Activated CD4-positive, alpha-beta T cell treated with anti-CD3 and anti-CD28 coated beads for 4 hours (primary cell): Measurements from ENCODE around the gene INAFM2.

ENCODE experiments used
- DNase-seq, 2 donors: peaks; one replicate each; pipeline ENCODE4 v3.0.0-alpha.2; 2020

Gene INAFM2

DNA sequence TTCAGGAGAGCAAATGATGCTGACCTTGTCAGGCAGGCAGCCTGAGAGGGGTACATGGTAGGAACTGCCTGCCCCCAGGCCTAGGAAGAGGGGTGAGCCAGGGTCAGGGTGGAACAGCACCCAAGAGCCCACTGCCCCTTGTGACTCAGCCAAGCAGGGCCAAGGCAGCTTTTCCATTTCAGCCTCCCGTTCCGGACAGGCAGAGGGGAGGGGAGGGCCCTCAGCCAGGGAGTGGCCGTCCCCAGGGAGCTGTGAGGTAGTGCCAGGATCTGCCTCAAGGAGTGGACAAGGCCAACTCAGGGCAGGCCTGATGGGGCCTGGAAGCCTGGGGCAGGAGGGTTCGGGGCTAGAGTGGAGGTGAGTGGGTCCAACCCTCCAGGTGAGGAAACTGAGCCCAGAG is 35.5 kb upstream of the INAFM2 start:
- DNase-seq: no peak

DNA sequence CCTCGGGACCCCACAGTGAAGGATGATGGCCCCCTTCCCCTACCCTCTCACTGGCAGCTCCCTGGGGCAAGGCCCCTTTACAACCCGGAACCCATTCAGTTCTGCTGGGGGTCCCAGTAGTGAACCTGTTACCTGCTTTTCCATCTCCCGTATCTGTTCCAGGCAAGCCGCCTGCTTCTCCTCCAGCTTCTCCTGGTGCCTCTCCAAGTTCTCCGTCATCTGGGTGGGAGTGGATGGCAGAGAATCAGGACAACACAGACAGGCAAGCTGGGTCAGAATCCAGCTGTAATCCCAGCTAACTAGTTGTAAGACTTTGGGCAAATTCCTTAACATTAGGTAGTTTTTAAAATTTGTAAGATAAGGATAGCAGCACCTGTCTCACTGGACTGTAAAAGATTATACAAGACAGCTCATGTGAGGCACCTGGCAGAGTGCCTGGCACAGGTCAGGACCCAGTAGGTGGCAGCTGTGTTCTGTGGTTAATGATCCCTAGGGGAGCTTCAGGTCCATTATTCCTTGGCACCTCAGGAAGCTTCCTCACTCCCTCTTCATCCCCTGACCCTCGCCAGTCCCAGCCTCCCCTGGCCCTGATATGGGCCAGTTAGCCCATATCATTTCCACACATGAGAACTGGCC is 34.2 kb upstream of the INAFM2 start:
- DNase-seq: no peak

DNA sequence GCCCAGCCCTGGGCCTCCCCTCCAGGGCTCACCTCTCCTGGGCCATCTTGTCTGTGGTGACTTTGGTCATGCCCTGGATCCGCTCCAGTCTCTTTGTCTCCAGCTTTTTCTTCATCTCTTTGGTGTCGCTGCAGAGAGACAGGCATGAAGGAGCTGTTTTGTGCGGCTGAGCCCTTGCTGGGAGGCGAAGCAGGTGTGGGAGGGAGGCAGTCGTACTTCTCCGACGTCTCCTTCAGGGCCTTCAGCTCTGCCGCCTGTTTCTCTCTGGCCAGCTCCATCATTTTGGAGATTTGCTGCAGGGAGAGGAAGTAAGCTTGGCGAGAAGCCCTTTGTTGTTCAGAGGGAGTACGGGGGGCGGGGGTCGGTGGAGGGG is 33.0 kb upstream of the INAFM2 start:
- no peak for DNase-seq

DNA sequence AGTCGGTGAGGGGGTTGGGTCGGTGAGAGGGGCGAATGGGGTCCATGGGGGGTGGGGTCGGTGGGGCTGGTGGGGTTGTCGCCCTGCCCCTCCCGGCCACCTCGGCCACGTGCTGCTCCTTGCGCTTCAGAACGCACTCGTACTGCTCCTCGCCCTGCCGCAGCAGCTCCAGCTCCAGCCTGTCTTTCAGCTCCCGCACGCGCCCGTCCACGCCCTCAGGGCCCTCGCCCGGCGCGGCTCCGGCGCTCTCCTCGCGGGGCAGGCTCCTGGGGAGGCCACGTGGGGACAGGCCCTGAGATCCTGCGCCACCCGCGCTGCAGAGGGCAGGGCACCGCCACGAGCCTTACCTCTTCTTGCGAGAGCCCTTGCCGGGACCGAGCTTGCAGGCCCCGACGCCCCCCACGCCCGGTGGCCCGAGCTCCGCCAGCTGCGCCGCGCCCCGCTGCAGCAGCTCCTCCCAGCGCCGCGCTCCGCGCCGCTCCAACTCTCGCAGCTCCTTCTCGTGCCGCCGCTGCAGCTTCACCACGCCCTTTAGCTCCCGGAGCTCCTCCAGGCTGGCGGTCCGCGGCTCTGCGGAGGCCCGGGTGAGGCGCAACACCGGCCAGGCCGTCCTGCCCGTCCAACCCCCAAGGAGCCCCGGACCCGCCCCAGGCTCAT is 32.4 kb upstream of the INAFM2 start:
- DNase-seq: no peak

DNA sequence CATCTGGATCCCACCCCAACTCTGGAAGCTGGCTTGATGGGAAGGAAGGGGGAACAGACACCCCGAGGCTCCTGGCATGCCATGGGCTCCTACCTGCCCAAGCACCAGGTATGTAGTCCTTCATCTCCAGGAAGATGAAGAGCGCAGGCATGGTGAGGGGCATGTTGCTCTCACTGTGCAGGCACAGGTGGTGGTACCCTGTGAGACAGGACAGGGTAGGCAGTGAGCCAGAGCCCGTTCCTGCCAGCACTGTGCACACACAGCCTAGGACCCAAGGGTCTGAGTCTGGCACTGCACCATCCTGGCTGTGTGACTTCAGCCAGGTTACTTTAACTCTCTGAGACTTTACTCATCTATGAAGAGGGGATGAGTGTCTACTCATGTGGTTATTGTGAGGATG is 31.2 kb upstream of the INAFM2 start:
- DNase-seq: no peak

DNA sequence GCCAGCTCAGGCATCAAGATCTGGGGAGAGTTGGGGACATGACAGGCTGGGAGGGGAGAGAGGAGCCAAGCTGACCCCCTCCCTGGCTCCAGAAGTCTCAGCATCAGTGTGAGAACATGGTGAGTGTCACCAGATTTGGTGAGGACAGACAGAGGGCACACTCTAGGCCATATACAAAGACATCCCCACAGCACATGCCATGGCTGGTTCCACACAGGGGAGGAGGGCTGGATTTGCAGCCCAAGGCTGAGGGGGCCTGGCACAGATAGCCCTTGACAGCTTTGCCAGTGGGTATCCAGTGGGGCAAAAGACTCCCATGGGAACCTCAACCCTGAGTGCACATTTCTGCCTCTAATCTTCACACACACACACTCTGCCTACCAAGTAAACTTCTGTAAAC is 30.5 kb upstream of the INAFM2 start:
- DNase-seq: no peak

- no peak for DNase-seq
Measured at GRCh38 chr15:40293905-40294895, 29.3 kb upstream of the INAFM2 start.

DNA sequence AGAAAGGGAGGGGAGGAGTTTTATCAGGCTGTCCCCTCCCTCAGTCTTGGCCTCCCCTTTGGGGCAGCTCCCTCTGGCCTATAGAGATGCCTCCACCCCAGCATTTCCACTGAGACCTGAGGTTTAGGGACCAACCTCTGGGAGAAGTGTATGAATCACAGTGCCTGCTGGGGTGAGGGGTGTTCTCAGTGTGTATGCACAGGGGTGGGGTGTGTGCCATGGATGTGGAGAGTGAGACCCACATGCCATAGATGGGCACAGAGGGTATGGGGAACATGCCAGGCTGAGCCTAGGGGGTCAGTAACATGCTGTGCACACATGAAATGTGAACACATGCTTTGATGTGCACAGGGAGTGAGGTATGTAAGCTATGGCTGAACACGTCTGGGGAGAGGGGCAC is 28.2 kb upstream of the INAFM2 start:
- DNase-seq: no peak

- DNase-seq: no peak
Measured at GRCh38 chr15:40295877-40296560, 27.5 kb upstream of the INAFM2 start.

GRCh38 chr15:40296561-40297230 is 26.8 kb upstream of the INAFM2 start:
- DNase-seq: no peak

- DNase-seq: no peak
Measured at GRCh38 chr15:40297356-40297755, 26.1 kb upstream of the INAFM2 start.

DNA sequence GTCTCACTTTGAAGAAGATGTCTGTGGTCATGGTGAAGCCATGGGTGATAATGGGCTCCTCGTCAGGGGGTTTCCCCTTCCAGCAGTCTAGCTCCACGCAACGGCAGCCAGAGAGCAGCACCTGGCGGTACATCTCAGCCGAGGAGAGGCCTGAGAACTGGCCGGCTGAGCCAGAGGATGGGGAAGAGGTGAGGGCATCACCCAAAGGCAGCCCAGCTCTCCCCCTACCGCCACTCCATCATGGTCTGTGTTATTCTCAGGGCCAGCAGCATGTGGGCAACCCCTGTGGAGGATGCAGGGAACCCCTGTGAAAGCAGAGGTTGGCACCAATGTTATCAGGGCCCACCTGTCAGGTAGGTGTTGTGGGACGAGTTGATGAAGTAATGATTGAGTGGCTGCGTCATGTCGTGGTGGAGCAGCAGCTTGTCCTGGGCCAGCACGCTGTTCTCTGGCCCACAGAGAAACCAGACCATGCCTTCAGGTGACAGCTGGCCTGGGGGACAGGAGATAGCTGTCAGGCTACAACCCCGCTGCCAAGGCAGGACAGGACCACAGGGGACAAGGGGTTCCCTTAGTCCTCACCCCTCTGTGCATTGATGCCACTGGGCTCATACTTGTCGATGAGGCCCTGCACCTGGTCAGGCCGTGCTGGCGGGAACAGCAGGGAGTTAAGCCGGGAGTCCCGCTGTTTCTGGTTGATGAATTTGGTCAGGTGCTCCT is 25.1 kb upstream of the INAFM2 start:
- no peak for DNase-seq

- DNase-seq: no peak
Measured at GRCh38 chr15:40300367-40300766, 23.1 kb upstream of the INAFM2 start.

DNA sequence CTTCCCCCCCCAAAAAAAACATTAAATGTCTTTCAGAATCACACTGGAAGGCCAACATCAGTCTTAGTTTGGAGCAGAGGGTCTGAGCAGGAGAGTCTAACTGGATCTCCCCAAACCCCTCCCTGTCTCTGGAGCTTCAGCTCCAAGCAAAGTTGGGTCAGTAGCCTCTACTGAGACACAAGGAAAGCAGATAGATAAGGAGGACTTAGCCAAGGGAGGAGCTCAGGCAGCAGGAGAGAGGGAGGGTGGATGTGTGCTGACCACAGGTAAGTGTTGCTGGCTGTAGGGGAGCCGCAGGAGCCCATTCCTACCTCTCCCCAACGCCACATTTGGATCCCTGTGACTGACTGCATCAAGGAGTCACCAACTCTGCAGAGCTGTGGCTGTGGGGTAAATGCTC is 22.7 kb upstream of the INAFM2 start:
- DNase-seq: no peak

DNA sequence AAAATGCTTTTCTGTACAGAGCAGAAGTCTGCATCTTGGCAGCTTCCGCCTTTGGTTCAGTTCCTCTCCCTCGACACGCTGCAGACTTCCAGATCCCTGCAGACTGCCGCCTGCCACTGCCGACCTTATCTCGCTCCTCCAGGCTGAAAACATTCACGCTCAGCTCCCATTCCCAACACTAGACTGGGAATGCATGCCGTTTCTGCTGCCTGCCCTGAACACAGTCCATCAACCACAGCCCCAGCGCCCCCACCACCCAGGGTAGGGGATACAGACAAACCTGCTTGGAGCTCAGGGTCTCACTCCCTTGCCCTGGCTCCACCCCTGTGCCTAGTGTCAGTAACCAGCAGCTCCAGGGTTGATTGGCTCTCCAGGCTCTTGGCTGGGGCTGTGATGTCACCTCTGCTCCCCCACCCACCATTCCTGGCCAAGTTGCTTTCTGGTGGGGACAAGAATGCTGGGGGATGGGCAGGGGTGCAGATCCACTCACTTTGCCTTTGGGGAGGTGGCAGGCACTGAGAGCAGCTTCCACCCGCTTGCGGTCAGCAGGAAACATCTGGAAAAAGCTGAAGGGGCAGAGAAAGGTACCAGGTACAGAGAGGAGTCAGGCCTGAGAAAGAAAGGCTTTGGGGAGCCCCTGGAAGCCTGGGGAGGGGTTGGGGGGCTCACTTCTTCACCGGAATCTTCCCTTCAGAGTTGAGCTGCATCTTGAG is 21.9 kb upstream of the INAFM2 start:
- no peak for DNase-seq

- no peak for DNase-seq
Measured at GRCh38 chr15:40302288-40302886, 21.1 kb upstream of the INAFM2 start.

GRCh38 chr15:40302981-40303380 is 20.5 kb upstream of the INAFM2 start:
- DNase-seq: no peak

DNA sequence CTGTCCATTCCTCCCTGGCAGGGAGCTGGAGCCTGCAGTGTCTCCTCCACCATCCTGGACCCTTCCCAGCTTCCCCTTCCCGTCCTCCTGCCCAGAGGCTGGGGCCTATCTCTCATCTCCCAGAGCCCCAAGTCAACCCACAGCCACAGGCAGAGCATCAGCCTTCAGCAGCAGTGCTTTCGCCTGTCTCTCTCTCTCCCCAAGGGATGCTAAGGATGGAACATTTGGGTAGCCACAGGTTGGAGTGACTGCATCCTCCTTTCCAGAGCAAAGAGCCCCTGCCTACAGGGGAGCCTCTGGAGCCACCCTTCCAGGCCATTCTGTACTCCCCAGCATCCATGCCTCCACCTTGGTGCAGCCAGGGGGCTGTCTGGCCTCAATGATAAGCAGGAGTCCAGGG is 19.9 kb upstream of the INAFM2 start:
- DNase-seq: no peak

GRCh38 chr15:40305281-40305680 is 18.2 kb upstream of the INAFM2 start:
- no peak for DNase-seq

- no peak for DNase-seq
Measured at GRCh38 chr15:40306371-40306770, 17.1 kb upstream of the INAFM2 start.

GRCh38 chr15:40306908-40307307 is 16.6 kb upstream of the INAFM2 start:
- no peak for DNase-seq
